Gastrocnemius medialis (tissue), 4 donors: ENCODE results near the gene ZFP37. TPM values are rescaled to one million over a fixed set of nuclear protein-coding genes. Genes with fewer than 3 reads are reported as not detected.

Experiments
- ATAC-seq, 2 donors: fragments of 150-250 bp; one replicate each; pipeline ENCODE4 v1.9.1; 2016
- DNase-seq, 2 donors: peaks; one replicate each; pipeline ENCODE4 v3.0.0-alpha.2; 2019
- H3K27ac ChIP-seq, 4 donors: fragments of 200-600 bp; sonication (generic); 1 replicate in 1 of 4; 2 replicates in 3 of 4; pipeline ENCODE4 v1.5.1; 2016 to 2018; ENCODE audit warnings: mild to moderate bottlenecking in 2 of 4, moderate library complexity in 1 of 4
- H3K27me3 ChIP-seq, 3 donors: fragments of 200-600 bp; sonication (generic) in 2 of 3; 1 replicate in 1 of 3; 2 replicates in 2 of 3; pipeline versions ENCODE4 v1.5.1 to v1.6.0; 2016 to 2019; ENCODE audit warnings: mild to moderate bottlenecking in 1 of 3, moderate library complexity in 1 of 3
- H3K36me3 ChIP-seq, 2 donors: fragments of 200-600 bp; sonication (generic) in 1 of 2; one replicate each; pipeline ENCODE4 v1.5.1; 2017 to 2018
- H3K4me1 ChIP-seq, 2 donors: fragments of 200-600 bp; sonication (generic) in 1 of 2; one replicate each; pipeline ENCODE4 v1.5.1; 2016 to 2017; ENCODE audit warnings: mild to moderate bottlenecking in 2 of 2
- H3K4me3 ChIP-seq, 4 donors: fragments of 200-600 bp; sonication (generic) in 3 of 4; 1 replicate in 1 of 4; 2 replicates in 3 of 4; pipeline ENCODE4 v1.5.1; 2016 to 2019; ENCODE audit warnings: mild to moderate bottlenecking in 2 of 4
- H3K9me3 ChIP-seq, 3 donors: fragments of 200-600 bp; sonication (generic) in 2 of 3; 1 replicate in 1 of 3; 2 replicates in 2 of 3; pipeline ENCODE4 v1.5.1; 2016 to 2019
- CTCF ChIP-seq, 5 experiments: fragments of 450-650 bp in 3 of 5; fragments of 200-600 bp in 2 of 5; sonication (generic) in 2 of 5; IDR thresholded peaks in 4 of 5; conservative IDR thresholded peaks in 1 of 5; 1 replicate in 4 of 5; 2 replicates in 1 of 5; pipeline ENCODE4 v1.5.1; 2016 to 2019; ENCODE audit warnings: antibody characterized with exemption in 5 of 5, mild to moderate bottlenecking in 3 of 5, moderate library complexity in 3 of 5
- POLR2A ChIP-seq, 2 donors: fragments of 450-650 bp; IDR thresholded peaks; one replicate each; pipeline ENCODE4 v1.6.1; 2017; ENCODE audit warnings: antibody characterized with exemption in 2 of 2, mild to moderate bottlenecking in 2 of 2, moderate library complexity in 2 of 2
- in situ Hi-C, 4 donors: fragments of 200-750 bp; cut with MboI; loops; one replicate each; pipeline versions ENCODE4 v1.15.0 to v1.8.0; 2017; ENCODE audit warnings: low sequenced_read_pairs in 4 of 4
- intact Hi-C: fragments of 100-400 bp; cut with DNase I; formaldehyde crosslinking; loops from one replicate; pipeline ENCODE4 v1.15.1; 2023; ENCODE audit warnings: low total_unique reads
- total RNA-seq, 4 donors: library from RNA; depleted of rRNA; stranded (reverse); fragments of >200 nt; gene quantifications; one replicate each; pipeline versions ENCODE4 v1.1.0 to v1.2.3, GENCODE V29; 2016

Gene ZFP37
- total RNA-seq, 4 donors from 2014 or later: 0.49 to 2.6 (median 1.7) TPM

GRCh38 chr9:112997236-112997941 is 59.1 kb downstream of the ZFP37 start:
- no peaks in the 10 kb centered on the region for H3K4me1 ChIP-seq
- no peak for DNase-seq
- peaks cover 7 to 16% (median 14%) of the 10 kb centered on the region in 3 donors for H3K9me3 ChIP-seq
- H3K36me3 ChIP-seq: no peaks in the 10 kb centered on the region
- ATAC-seq: no peak
- no peaks in the 10 kb centered on the region for H3K27me3 ChIP-seq
- no peak overlapping the region for H3K27ac ChIP-seq
- intact Hi-C loops: no loop called here
- TF ChIP-seq CTCF (IDR thresholded peaks at IDR 0.05 in 4 of 5, conservative IDR thresholded peaks at IDR 0.05 in 1 of 5) (no peak), POLR2A (IDR thresholded peaks at IDR 0.05) (no peak)
- H3K4me3 ChIP-seq: peak overlapping the region in 1 of 4 donors; percentile 10
- in situ Hi-C loops: no loop called here

Other genes with a start within 250 kb of the ZFP37 start
- under 1 TPM in 1 of 4 donors, not detected in 3; 0.13 TPM for gene SLC46A2, start 165.8 kb downstream of the ZFP37 start, total RNA-seq
- gene ZNF883, start 44.5 kb downstream of the ZFP37 start, total RNA-seq: 1 to 10 TPM in 1 of 4 donors, under 1 TPM in 2, not detected in 1; 0.13 to 1.4 (median 0.92) TPM
- 10 to 100 TPM; 17.5 to 29.6 (median 23.9) TPM for gene SLC31A2, start 94.3 kb upstream of the ZFP37 start, total RNA-seq
- gene FKBP15, start 164.6 kb upstream of the ZFP37 start, total RNA-seq: 10 to 100 TPM; 13.3 to 17.5 (median 14.5) TPM
- gene SLC31A1, start 164.8 kb upstream of the ZFP37 start, total RNA-seq: 1 to 10 TPM; 2.9 to 5.6 (median 4.3) TPM
- 10 to 100 TPM; 16.7 to 34.0 (median 28.3) TPM for gene CDC26, start 218.8 kb upstream of the ZFP37 start, total RNA-seq
- 10 to 100 TPM; 14.0 to 19.6 (median 16.4) TPM for gene PRPF4, start 218.9 kb upstream of the ZFP37 start, total RNA-seq
- gene RNF183, start 246.7 kb upstream of the ZFP37 start, total RNA-seq: not detected